ENCODE measurements around the gene TXNDC15.

Gene TXNDC15

DNA sequence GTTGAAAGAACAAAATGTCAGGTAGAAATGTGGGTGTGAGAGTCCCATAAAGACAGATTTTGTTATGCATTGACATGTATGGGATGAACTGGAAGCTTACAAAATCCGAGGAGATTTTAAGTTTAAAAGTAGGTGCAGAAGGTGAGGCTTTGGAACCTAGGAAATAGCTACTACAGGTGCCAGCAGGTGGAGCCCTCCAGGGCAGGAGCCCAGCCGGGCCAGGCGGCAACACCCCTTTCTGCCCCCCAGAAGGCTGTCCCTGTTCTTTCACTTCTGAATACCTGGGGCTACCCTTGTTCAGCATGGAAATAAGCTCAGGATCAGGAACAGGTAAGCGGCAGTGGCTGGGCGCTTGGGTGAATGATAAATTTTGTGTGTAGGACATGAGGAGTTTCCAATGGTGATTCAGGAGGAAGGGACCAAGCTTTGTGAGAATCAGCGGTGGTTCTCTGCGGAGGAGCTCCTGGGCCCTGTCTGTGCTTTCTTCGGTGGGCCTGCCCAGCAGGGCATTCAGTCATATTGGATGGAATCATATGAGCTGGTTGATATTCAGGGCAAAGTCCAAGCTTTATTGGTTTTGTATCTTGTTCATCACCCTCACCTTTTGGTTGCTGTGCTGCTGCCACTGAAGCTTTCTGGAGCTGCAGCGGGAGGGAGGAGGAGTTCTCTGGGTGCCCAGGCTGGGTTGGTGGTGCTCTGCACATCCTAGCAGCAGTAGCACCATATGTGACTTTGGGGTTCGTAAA is 43.1 kb downstream of the TXNDC15 start:
- DNase-seq (ENCODE audit: low spot score) (peak; percentile 4), FAIRE-seq (no peak)

DNA sequence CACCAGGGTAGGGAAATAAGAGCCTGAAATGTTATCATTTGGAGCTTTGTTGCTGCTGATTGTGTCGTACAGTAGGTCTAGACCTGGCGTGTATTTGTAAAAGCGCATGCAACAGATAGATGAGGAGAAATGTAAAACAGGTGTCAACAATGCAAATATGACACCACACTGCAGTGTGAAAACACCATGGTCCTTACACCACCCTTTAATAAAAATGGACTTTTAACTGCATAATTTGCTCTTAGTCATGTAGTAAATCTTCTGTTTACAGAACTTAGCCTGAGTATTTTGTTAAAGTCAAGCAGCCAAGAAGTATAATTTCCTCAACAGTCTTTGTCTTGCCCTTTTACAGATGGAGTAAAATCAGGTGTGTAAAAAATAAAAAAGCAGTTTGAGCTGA is 44.7 kb downstream of the TXNDC15 start:
- FAIRE-seq, result no peak

DNA sequence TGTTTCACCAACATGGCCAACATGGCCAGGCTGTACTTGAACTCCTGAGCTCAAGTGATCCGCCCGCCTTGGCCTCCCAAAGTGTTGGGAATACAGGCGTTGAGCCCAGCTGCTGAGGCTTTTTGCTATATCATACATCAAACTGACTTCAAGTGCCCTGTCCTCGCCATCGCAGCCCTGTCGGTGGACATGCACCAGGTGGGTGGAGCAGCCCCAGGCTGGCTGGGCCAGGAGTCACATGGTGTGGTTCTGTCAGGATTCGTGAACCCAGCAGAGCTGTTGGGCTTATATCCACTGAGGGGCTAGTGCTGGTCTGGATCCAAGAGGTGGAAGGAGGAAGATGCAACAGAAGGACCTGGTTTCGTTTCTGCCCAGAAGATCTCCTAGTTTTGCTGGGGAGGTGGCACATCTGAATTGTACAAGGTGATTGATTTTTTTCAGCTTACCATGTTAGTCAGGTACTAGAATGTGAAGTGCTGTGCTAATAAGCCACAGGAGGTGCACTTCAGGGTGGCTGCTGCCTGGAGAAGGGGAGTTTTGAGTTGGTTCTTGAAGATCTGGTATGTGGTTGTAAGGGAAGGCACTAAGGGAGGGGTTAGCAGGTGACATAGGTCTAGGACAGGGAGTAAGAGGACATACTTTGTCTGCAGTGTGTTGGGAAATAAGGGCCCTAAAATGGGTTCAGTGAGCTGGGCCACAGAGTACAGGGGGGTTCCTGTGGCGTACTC is 46.8 kb downstream of the TXNDC15 start:
- no peak for FAIRE-seq
- DNase-seq (ENCODE audit: low spot score), result no peak

More for the DNA sequence above, 44.7 kb downstream of the TXNDC15 start:
- DNase-seq (ENCODE audit: low spot score), result no peak

DNA sequence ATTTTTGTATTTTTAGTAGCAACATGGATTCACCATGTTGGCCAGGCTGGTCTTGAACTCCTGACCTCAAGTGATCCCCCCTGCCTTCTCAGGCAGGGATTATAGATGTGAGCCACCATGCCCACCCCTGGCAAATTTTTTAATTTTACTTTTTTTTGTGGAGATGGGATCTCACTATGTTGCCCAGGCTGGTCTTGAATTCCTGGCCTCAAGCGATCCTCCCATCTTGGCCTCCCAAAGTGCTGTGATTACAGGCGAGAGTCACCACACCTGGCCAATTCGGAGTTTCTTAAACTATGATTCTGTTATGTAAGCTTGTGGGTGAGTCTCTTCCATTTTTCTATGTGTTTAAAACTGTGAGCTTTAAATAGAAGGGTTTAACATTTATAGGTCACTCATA is 58.3 kb downstream of the TXNDC15 start:
- no peak for FAIRE-seq
- DNase-seq (ENCODE audit: low spot score), result no peak

DNA sequence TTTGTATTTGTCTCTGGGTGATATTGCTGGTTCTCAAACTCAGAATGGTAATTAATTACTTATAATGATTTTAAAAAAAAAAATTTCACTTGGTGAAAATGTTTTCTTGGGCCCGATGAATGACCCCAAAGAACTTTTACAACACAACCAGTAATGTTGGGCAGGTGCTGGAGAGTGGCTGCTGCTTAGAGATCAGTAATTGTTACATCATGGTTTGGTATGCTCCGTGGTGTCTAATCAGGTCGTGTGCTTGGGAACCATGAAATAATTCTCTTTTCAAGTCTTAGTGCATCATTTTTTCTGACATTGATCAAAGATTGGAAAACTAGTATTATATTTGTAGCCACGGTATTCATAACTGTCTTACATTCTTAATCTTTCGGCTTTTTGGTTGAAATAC is 60.0 kb downstream of the TXNDC15 start:
- FAIRE-seq, result no peak

DNA sequence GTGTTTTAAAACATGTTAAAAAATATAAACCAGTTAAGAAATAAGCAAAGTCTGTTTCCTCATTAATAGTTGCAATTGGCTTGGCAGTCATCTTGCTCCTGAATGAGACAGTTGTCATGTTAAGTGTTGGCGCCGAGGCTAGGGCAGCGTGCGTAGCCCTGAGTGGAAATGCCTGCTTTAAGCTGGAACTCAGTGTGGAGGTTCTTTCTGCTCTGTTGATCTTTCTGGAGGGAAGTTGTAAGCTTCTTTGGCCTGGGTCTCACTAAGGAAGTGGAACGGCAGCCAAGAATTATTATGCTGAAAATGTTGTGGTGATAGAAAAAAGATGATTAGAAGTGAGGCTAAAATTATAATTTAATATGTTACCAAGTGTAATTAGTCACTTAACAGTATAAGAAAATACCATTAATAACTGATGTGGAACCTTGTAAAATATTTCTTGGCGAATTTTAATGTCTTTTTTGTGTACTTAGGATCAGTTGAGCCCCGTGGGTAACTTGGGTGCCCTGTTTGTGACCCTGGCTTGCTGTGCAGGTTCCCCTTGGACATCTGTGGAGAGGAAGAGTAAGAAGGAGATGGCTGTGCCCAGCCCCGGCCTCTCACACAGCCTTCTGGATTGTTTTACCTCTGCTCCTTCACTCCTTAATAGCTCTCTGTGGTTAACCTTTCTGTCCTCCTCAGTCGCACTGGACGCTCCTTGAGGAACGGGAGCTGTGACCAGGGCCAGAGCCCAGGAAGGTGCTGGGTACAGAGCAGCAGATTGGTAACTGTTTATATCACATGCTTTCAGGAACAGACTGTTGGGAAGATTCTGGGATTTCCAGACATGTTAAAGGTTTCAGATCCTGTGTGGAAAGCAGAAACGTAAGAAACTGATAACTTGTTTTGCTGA is 61.8 kb downstream of the TXNDC15 start:
- DNase-seq (ENCODE audit: low spot score) (no peak), FAIRE-seq (no peak)

More for the DNA sequence above, 60.0 kb downstream of the TXNDC15 start:
- no peak for DNase-seq (ENCODE audit: low spot score)

DNA sequence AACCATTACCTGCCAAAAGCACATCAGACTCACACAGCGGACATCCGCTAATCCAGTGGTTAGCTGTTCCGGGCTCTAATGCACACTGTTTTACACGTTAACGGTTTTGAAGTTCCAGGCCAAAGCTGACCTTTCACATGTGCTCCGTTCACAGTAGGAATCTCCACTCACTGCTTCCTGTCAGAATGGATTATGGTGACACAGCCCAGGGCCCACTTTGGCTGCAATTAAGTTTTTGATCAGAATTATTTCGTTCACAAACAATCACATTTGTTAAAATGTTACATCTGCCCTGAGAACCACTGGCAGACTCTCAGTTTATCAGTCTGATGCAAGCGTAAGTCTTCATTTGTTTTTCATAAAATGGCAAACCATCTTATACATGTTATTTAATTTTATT is 63.4 kb downstream of the TXNDC15 start:
- FAIRE-seq (no peak), DNase-seq (ENCODE audit: low spot score) (no peak)

DNA sequence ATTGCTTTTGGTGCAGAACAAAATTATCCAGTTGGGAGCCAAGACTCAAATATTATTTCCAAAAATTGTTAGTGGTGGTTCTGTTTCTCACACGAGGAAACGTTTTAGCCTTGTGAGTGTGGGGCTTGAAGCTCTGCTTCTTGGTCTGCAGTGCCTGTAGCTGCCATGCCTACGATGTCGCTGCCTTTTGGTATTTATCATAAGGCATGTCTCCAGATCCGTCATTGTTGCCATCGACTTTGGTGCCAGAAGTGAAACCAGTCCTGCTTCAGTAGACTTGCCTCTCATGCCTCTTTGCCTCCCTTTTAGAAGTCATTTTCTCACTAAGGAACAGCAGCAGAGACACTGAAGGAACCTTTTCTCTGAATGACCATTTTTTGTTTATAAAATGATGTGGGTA is 63.9 kb downstream of the TXNDC15 start:
- DNase-seq (ENCODE audit: low spot score), result no peak
- FAIRE-seq, result no peak

DNA sequence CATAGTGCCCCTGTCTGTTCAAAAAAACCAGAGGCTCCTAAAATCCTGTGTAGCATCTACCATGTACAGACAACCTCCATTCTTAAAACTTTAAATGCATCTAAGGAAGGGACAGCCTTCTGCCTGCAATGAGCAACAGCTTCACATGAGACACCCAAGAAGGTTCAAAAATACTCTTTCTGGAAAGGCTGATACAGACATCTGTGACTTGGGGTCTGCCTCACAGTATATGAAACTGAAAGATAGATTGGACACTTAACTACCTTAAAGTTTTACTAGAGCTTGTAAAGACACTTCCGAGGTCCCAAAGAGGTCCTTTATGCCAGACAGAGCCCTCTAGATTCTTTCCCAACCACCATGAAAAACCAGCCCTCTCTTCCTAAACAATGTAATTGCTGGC is 65.3 kb downstream of the TXNDC15 start:
- no peak for DNase-seq (ENCODE audit: low spot score)
- no peak for FAIRE-seq

DNA sequence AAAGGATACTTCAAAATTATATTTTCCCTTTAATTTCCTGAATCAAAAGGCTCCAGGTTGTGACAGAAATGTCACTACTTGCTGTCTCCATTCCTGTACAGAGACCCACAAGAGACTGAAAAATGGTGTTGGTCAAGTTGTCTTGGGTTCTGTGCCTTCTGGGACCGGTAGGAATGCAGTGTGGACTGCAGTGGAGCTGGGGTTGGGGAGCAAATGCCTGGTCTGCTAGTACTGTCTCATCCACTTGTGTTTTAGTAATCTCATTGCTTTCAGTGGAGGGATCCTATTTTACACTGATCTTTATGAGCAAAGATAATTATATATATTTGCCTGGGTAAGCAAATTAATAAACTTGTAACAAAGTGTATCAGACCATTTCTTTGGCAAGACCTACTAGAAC is 69.4 kb downstream of the TXNDC15 start:
- FAIRE-seq, result no peak
- no peak for DNase-seq (ENCODE audit: low spot score)

DNA sequence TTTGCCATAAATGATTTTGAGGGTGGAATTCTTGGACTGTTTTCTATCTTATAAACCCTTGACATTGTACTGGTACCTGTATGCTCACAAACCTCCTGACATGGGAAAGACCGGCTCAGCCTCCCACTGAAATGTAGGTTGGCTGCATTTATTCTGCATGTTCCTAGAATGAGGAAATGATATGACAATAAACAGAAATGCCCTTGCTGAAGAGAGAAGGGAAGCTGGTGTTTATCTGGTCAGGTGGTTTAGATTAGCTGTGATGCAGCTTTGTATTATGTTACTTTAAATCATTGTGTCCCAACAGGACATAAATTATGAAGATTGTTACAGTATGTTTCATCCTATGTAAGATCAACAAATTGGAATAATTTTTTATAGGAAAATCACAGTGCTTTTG is 70.5 kb downstream of the TXNDC15 start:
- DNase-seq (ENCODE audit: low spot score) (no peak), FAIRE-seq (no peak)

DNA sequence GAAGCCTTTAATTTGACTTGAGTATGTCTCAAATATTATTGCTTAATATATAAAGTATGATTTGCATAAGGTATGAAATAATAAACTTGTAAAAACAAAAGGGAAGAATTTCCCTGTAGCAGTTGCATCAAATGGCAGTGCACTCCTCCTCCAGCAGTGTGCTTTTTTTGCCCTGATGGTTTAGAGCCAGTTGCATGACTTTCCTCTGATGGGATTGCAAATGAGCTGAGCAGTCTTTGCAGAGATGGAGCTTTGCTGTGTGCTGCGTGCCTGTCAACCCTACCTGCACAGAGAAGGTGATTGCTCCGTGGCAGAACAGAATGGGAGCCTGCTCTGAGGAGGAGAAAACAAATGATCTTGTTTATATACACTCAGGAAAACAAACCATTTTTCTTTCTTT is 70.9 kb downstream of the TXNDC15 start:
- DNase-seq (ENCODE audit: low spot score), result no peak
- FAIRE-seq, result no peak

DNA sequence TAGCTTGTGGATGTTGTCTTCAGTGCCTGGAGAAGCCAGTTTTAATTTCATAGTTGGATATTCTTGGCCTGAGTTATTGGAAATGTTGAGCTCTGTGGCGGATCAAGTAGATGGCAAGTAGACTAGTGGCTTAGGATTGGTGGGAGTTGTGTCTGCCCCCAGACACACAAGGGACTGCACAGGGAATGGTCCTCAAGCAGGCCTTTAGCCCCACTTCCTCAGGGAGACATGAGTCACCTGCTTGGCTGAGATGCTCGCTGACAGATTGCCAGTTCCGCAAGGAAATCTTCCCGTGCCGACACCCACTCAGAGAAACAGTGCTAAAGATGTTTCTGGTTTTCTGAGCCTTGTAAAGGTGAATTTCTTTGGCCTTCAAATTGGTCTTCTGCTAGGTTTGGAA is 74.7 kb downstream of the TXNDC15 start:
- FAIRE-seq, result no peak

DNA sequence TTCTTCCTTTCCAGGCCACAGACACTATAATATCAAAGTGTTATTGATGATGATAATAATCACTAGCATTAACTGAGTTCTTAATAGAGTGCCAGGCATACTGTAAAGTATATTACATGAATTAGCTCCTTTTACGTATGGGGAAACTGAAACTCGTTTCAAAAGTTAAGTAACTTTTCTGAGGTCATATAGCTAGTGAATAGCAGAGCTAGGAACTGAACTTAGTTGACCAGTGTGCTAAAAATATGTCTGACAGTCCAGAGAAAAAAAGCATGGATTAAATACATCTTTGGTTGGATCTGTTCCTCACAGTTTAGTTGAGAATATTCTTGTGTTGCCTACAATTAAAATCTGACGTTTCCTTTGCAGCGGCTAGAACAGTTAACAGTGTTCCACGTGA is 75.1 kb downstream of the TXNDC15 start:
- no peak for FAIRE-seq
- DNase-seq (ENCODE audit: low spot score), result no peak

More for the DNA sequence above, 74.7 kb downstream of the TXNDC15 start:
- peak; percentile 4 for DNase-seq (ENCODE audit: low spot score)
